A673 (cell line): ENCODE results near the gene FSIP1. TPM values are rescaled to one million over a fixed set of nuclear protein-coding genes. Genes with fewer than 3 reads are reported as not detected.

ENCODE experiments used
- BruUV-seq: library from RNA; stranded (reverse); fragments of 400-500 nt; replicated peaks from 2 replicates; lab custom pipeline; 2021; lab: Mats Ljungman, UMichigan
- CTCF ChIA-PET: fragments of 300-600 bp; sonication (Branson Sonifier 250); formaldehyde crosslinking; loops from one replicate; lab custom pipeline; 2022; ENCODE audit warnings: antibody characterized with exemption; lab: Charles Lee
- POLR2A ChIA-PET: fragments of 300-600 bp; sonication (Branson Sonifier 250); formaldehyde crosslinking; loops from one replicate; lab custom pipeline; 2022; ENCODE audit warnings: antibody characterized with exemption; ENCODE audit not compliant: low non-redundant PET; lab: Charles Lee
- DNase-seq: peaks from one replicate; pipeline ENCODE4 v3.0.0-alpha.2; 2015; ENCODE audit warnings: low spot score
- H3K27ac ChIP-seq: fragments of 200-600 bp; sonication (generic); 2 replicates; pipeline ENCODE4 v1.5.1; 2016; ENCODE audit warnings: mixed run types, low read depth, mild to moderate bottlenecking, mixed read lengths, antibody characterized with exemption, low read length; ENCODE audit not compliant: poor library complexity, severe bottlenecking
- H3K27me3 ChIP-seq: fragments of 200-600 bp; sonication (generic); replicated peaks from 2 replicates; pipeline ENCODE4 v1.6.1; 2017; ENCODE audit warnings: mixed run types, low read depth, mild to moderate bottlenecking, mixed read lengths, antibody characterized with exemption, low read length; ENCODE audit not compliant: insufficient read depth, poor library complexity
- H3K36me3 ChIP-seq: fragments of 200-600 bp; sonication (generic); 2 replicates; pipeline ENCODE4 v1.6.1; 2016; ENCODE audit warnings: mixed run types, mild to moderate bottlenecking, mixed read lengths, antibody characterized with exemption, low read length; ENCODE audit not compliant: insufficient read depth, poor library complexity, severe bottlenecking
- H3K4me1 ChIP-seq: fragments of 200-600 bp; sonication (generic); 2 replicates; pipeline ENCODE4 v1.6.1; 2017; ENCODE audit warnings: mixed run types, mild to moderate bottlenecking, mixed read lengths, antibody characterized with exemption, low read length; ENCODE audit not compliant: insufficient read depth, poor library complexity, severe bottlenecking
- H3K4me3 ChIP-seq: fragments of 200-600 bp; sonication (generic); 2 replicates; pipeline ENCODE4 v1.5.1; 2016; ENCODE audit warnings: low read depth, mixed run types, mild to moderate bottlenecking, mixed read lengths, low read length; ENCODE audit not compliant: poor library complexity, severe bottlenecking
- H3K9me3 ChIP-seq: fragments of 200-600 bp; sonication (generic); 2 replicates; pipeline ENCODE4 v1.6.1; 2016; ENCODE audit warnings: mixed run types, low read depth, mild to moderate bottlenecking, mixed read lengths, antibody characterized with exemption, low read length; ENCODE audit not compliant: poor library complexity, severe bottlenecking
- CTCF ChIP-seq: fragments of 300-800, 200-600 bp; sonication (generic); conservative IDR thresholded peaks from 2 replicates; pipeline ENCODE4 v1.5.1; 2017; ENCODE audit warnings: low read depth, mild to moderate bottlenecking, antibody characterized with exemption, low read length, moderate library complexity, mixed read lengths
- EZH2 ChIP-seq: fragments of 200-600 bp; sonication (generic); IDR thresholded peaks from 2 replicates; pipeline ENCODE4 v1.6.1; 2017; ENCODE audit warnings: borderline replicate concordance, low read depth, mild to moderate bottlenecking, mixed read lengths, antibody characterized with exemption, low read length; ENCODE audit not compliant: poor library complexity, severe bottlenecking
- intact Hi-C: fragments of 100-400 bp; cut with micrococcal nuclease; formaldehyde crosslinking; loops from one replicate; pipeline ENCODE4 v1.10.0; 2022; ENCODE audit not compliant: unreplicated experiment
- total RNA-seq: library from RNA; stranded (reverse); gene quantifications from 2 replicates; pipeline ENCODE4 v1.2.3, GENCODE V29; 2021

Gene FSIP1
- total RNA-seq, 1 experiment from 2014 or later: 0.37 TPM

- intact Hi-C loops: no loop called here
- ChIA-PET POLR2A (no interaction called here), CTCF (no interaction called here)
- no TSS peak for BruUV-seq
- DNase-seq: no peak
- Histone ChIP-seq H3K9me3 (no peaks in the 10 kb centered on the region), H3K27ac (no peak overlapping the region), H3K27me3 (no peaks in the 10 kb centered on the region), H3K4me1 (no peaks in the 10 kb centered on the region), H3K36me3 (no peaks in the 10 kb centered on the region), H3K4me3 (no peak overlapping the region)
- no peak for TF ChIP-seq EZH2
- TF ChIP-seq CTCF: no peak
Measured at GRCh38 chr15:39593656-39594445, 188.8 kb downstream of the FSIP1 start.

- no peaks in the 10 kb centered on the region for H3K27me3 ChIP-seq
- POLR2A ChIA-PET: no interaction called here
- no peaks in the 10 kb centered on the region for H3K4me1 ChIP-seq
- no peaks in the 10 kb centered on the region for H3K36me3 ChIP-seq
- H3K4me3 ChIP-seq: no peak overlapping the region
- no peak for DNase-seq
- CTCF ChIA-PET: no interaction called here
- TF ChIP-seq CTCF (no peak), EZH2 (no peak)
- no peaks in the 10 kb centered on the region for H3K9me3 ChIP-seq
- intact Hi-C loops: no loop called here
- BruUV-seq: no TSS peak
- H3K27ac ChIP-seq: no peak overlapping the region
Measured at GRCh38 chr15:39593071-39593655, 189.5 kb downstream of the FSIP1 start.

DNA sequence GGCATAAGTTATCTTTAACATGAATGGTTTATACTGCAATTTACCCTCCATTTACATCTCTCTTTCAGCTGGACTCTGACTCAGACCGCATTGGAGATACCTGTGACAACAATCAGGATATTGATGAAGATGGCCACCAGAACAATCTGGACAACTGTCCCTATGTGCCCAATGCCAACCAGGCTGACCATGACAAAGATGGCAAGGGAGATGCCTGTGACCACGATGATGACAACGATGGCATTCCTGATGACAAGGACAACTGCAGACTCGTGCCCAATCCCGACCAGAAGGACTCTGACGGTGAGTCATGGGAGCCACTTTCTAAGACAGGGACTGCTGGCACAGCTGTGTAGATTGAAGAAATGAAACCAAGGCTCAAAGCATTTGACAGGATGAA lies 190.1 kb downstream of the FSIP1 start:
- Histone ChIP-seq H3K27me3 (peaks cover 3% of the 10 kb centered on the region), H3K4me3 (no peak overlapping the region), H3K9me3 (no peaks in the 10 kb centered on the region), H3K4me1 (no peaks in the 10 kb centered on the region), H3K36me3 (no peaks in the 10 kb centered on the region), H3K27ac (no peak overlapping the region)
- DNase-seq: no peak
- TF ChIP-seq CTCF (no peak), EZH2 (no peak)
- ChIA-PET POLR2A (no interaction called here), CTCF (no interaction called here)
- no TSS peak for BruUV-seq
- intact Hi-C loops: no loop called here
